HepG2 (cell line): ENCODE results near the gene NDUFS2. TPM values are rescaled to one million over a fixed set of nuclear protein-coding genes. Genes with fewer than 3 reads are reported as not detected.

ENCODE experiments used
- EED ChIP-seq: sonication (generic); formaldehyde crosslinking; IDR thresholded peaks from 2 replicates; pipeline ENCODE4 v1.5.0; 2020; ENCODE audit warnings: mild to moderate bottlenecking, missing genetic modification reagents
- HMG20B ChIP-seq: conservative IDR thresholded peaks from 2 replicates; pipeline ENCODE4 v1.6.1; 2016; ENCODE audit warnings: missing genetic modification reagents, missing compliant biosample characterization
- KLF15 ChIP-seq: sonication (generic); formaldehyde crosslinking; IDR thresholded peaks from 2 replicates; pipeline ENCODE4 v1.8.1; 2023; ENCODE audit warnings: borderline replicate concordance, mild to moderate bottlenecking, inconsistent platforms, missing genetic modification reagents, mixed read lengths
- NFYB ChIP-seq: sonication (generic); formaldehyde crosslinking; IDR thresholded peaks from 2 replicates; pipeline ENCODE4 v1.4.0; 2020; ENCODE audit warnings: missing genetic modification reagents
- NONO ChIP-seq, 2 experiments: fragments of 450-650 bp in 1 of 2; sonication (generic) in 1 of 2; formaldehyde crosslinking in 1 of 2; IDR thresholded peaks in 1 of 2; conservative IDR thresholded peaks in 1 of 2; 2 replicates each; pipeline versions ENCODE4 v1.6.1 to v1.8.0; 2017 to 2022; ENCODE audit warnings: mild to moderate bottlenecking in 1 of 2, missing genetic modification reagents in 1 of 2, moderate library complexity in 1 of 2
- PHF5A ChIP-seq: IDR thresholded peaks from one replicate; pipeline ENCODE4 v1.6.1; 2018; ENCODE audit warnings: low read depth, missing genetic modification reagents; ENCODE audit not compliant: unreplicated experiment
- SALL1 ChIP-seq: sonication (generic); formaldehyde crosslinking; IDR thresholded peaks from 2 replicates; pipeline ENCODE4 v1.8.0; 2022; ENCODE audit warnings: mild to moderate bottlenecking, missing genetic modification reagents
- SIX4 ChIP-seq: sonication (generic); formaldehyde crosslinking; IDR thresholded peaks from 2 replicates; pipeline ENCODE4 v1.4.0; 2020; ENCODE audit warnings: missing genetic modification reagents
- SRF ChIP-seq: IDR thresholded peaks from 2 replicates; pipeline ENCODE4 v1.6.1; 2011; ENCODE audit warnings: mild to moderate bottlenecking, low read depth, low read length, moderate library complexity
- ZFP36L2 ChIP-seq: sonication (generic); formaldehyde crosslinking; IDR thresholded peaks from 2 replicates; pipeline ENCODE4 v1.4.0; 2020; ENCODE audit warnings: missing genetic modification reagents
- ZNF724P ChIP-seq: sonication (generic); formaldehyde crosslinking; IDR thresholded peaks from 2 replicates; pipeline ENCODE4 v1.8.0; 2022; ENCODE audit warnings: missing genetic modification reagents, borderline replicate concordance
- ZZZ3 ChIP-seq: sonication (generic); formaldehyde crosslinking; IDR thresholded peaks from 2 replicates; pipeline ENCODE4 v1.4.0; 2020; ENCODE audit warnings: missing genetic modification reagents, mild to moderate bottlenecking, borderline replicate concordance
- polyA plus RNA-seq, 8 experiments: library from polyadenylated mRNA; depleted of rRNA in 3 of 8; stranded (reverse) in 7 of 8; unstranded in 1 of 8; fragments of >200 nt; fragmentation: Illumina TruSeq in 4 of 8; extraction: Trizol in 4 of 8; gene quantifications; 2 replicates each; pipeline versions ENCODE4 v1.2.1 to v1.2.3, GENCODE V29; 2011 to 2016; ENCODE audit warnings: low read depth in 4 of 8, missing spikeins in 1 of 8, mixed read lengths in 1 of 8; ENCODE audit not compliant: insufficient read depth in 1 of 8
- total RNA-seq, 5 experiments: library from RNA; depleted of rRNA; stranded (reverse); fragments of >200 nt; fragmentation: Illumina TruSeq; extraction: Trizol; gene quantifications; 2 replicates each; pipeline ENCODE4 v1.2.3, GENCODE V29; 2016; ENCODE audit warnings: low read depth in 1 of 5
- TF ChIP-seq, protein P1 (sequence below): sonication (generic); formaldehyde crosslinking; IDR thresholded peaks from 2 replicates; pipeline ENCODE4 v1.9.0; 2021; ENCODE audit warnings: missing genetic modification reagents, mild to moderate bottlenecking, borderline replicate concordance
- TF ChIP-seq, protein P2 (sequence below): sonication (generic); formaldehyde crosslinking; IDR thresholded peaks from 2 replicates; pipeline ENCODE4 v1.4.0; 2020; ENCODE audit warnings: missing genetic modification reagents
- TF ChIP-seq, protein P3 (sequence below): sonication (generic); formaldehyde crosslinking; IDR thresholded peaks from 2 replicates; pipeline ENCODE4 v1.4.0; 2020; ENCODE audit warnings: missing genetic modification reagents, borderline replicate concordance

Gene NDUFS2
- total and polyA plus RNA-seq, 2 of the 13 experiments (the other 11 are each of a cell fraction or from before 2014, with no cell fraction given): 89.9 to 118 TPM

DNA sequence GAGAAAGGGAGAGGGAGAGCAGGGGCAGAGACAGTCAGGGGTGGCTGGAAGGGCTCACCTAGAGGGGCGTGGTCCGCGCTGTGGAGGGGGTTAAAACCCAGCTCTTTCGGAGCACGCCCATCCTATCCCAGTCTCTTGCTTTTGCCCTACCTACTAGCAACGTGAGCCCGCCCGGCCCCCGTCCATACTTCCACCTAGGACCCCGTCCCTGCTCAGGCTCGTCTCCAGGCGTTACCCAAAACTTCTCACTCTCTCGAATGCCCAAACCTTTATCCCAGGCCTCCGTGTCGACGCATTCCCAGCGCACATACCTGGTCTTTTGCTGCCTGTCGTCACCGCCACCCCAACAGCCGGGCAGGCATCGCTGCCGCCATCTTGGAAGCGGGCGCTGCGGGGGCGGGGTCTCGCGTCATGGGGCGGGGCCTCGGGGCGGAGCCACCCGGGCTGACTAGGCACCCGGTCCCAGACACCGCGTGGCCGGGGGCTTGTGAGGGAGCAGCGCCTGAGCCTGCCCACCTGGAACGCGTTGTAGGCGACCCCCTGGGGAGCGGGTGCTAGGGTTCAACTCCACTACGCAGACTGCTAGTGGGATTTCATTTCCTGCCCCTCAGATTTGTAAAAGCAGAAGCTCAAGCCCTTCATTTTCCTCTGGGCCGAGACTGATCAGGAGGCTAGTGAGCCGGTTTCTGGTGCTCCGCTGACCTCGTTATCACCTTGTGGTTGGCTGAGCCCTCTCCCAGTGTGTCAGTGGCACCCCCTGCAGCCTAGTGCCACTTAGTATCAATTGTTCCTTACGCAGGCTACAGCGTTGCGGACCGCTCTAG is 24.8 kb upstream of the NDUFS2 start, which contains the start of gene B4GALT3 (continued):
- TF ChIP-seq, protein P1, sequence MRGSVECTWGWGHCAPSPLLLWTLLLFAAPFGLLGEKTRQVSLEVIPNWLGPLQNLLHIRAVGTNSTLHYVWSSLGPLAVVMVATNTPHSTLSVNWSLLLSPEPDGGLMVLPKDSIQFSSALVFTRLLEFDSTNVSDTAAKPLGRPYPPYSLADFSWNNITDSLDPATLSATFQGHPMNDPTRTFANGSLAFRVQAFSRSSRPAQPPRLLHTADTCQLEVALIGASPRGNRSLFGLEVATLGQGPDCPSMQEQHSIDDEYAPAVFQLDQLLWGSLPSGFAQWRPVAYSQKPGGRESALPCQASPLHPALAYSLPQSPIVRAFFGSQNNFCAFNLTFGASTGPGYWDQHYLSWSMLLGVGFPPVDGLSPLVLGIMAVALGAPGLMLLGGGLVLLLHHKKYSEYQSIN (CRISPR knock-in tag): no peak
- TF ChIP-seq EED (CRISPR knock-in tag) (no peak; the same call in 1 of the 2 replicates), ZZZ3 (CRISPR knock-in tag) (peak; percentile 87), ZFP36L2 (CRISPR knock-in tag) (peak; percentile 71; the same call in 1 of the 2 replicates), HMG20B (no peak), ZNF724P (no peak), SALL1 (CRISPR knock-in tag) (peak; percentile 75), SRF (no peak), SIX4 (peak; percentile 46; the same call in 1 of the 2 replicates), NFYB (peak; percentile 45; the same call in 1 of the 2 replicates), PHF5A (CRISPR knock-in tag) (peak; percentile 37), NONO (IDR thresholded peaks at IDR 0.05) (no peak), NONO (CRISPR knock-in tag; conservative IDR thresholded peaks at IDR 0.05) (peak; percentile 88), KLF15 (no peak; the same call in 1 of the 2 replicates)
- TF ChIP-seq, protein P2, sequence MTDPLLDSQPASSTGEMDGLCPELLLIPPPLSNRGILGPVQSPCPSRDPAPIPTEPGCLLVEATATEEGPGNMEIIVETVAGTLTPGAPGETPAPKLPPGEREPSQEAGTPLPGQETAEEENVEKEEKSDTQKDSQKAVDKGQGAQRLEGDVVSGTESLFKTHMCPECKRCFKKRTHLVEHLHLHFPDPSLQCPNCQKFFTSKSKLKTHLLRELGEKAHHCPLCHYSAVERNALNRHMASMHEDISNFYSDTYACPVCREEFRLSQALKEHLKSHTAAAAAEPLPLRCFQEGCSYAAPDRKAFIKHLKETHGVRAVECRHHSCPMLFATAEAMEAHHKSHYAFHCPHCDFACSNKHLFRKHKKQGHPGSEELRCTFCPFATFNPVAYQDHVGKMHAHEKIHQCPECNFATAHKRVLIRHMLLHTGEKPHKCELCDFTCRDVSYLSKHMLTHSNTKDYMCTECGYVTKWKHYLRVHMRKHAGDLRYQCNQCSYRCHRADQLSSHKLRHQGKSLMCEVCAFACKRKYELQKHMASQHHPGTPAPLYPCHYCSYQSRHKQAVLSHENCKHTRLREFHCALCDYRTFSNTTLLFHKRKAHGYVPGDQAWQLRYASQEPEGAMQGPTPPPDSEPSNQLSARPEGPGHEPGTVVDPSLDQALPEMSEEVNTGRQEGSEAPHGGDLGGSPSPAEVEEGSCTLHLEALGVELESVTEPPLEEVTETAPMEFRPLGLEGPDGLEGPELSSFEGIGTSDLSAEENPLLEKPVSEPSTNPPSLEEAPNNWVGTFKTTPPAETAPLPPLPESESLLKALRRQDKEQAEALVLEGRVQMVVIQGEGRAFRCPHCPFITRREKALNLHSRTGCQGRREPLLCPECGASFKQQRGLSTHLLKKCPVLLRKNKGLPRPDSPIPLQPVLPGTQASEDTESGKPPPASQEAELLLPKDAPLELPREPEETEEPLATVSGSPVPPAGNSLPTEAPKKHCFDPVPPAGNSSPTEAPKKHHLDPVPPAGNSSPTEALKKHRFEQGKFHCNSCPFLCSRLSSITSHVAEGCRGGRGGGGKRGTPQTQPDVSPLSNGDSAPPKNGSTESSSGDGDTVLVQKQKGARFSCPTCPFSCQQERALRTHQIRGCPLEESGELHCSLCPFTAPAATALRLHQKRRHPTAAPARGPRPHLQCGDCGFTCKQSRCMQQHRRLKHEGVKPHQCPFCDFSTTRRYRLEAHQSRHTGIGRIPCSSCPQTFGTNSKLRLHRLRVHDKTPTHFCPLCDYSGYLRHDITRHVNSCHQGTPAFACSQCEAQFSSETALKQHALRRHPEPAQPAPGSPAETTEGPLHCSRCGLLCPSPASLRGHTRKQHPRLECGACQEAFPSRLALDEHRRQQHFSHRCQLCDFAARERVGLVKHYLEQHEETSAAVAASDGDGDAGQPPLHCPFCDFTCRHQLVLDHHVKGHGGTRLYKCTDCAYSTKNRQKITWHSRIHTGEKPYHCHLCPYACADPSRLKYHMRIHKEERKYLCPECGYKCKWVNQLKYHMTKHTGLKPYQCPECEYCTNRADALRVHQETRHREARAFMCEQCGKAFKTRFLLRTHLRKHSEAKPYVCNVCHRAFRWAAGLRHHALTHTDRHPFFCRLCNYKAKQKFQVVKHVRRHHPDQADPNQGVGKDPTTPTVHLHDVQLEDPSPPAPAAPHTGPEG (CRISPR knock-in tag): peak; percentile 71
- TF ChIP-seq, protein P3, sequence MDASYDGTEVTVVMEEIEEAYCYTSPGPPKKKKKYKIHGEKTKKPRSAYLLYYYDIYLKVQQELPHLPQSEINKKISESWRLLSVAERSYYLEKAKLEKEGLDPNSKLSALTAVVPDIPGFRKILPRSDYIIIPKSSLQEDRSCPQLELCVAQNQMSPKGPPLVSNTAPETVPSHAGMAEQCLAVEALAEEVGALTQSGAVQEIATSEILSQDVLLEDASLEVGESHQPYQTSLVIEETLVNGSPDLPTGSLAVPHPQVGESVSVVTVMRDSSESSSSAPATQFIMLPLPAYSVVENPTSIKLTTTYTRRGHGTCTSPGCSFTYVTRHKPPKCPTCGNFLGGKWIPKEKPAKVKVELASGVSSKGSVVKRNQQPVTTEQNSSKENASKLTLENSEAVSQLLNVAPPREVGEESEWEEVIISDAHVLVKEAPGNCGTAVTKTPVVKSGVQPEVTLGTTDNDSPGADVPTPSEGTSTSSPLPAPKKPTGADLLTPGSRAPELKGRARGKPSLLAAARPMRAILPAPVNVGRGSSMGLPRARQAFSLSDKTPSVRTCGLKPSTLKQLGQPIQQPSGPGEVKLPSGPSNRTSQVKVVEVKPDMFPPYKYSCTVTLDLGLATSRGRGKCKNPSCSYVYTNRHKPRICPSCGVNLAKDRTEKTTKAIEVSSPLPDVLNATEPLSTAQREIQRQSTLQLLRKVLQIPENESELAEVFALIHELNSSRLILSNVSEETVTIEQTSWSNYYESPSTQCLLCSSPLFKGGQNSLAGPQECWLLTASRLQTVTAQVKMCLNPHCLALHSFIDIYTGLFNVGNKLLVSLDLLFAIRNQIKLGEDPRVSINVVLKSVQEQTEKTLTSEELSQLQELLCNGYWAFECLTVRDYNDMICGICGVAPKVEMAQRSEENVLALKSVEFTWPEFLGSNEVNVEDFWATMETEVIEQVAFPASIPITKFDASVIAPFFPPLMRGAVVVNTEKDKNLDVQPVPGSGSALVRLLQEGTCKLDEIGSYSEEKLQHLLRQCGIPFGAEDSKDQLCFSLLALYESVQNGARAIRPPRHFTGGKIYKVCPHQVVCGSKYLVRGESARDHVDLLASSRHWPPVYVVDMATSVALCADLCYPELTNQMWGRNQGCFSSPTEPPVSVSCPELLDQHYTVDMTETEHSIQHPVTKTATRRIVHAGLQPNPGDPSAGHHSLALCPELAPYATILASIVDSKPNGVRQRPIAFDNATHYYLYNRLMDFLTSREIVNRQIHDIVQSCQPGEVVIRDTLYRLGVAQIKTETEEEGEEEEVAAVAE (CRISPR knock-in tag): peak; percentile 79
